Panc1 (cell line): ENCODE data around the gene PAQR4. TPM values are rescaled to one million over a fixed set of nuclear protein-coding genes. Genes with fewer than 3 reads are reported as not detected.

ENCODE experiments used
- ATAC-seq: fragments of 200-7000 bp; cut with Tn5 transposase; 2 replicates; pipeline ENCODE4 v1.9.1; 2020; ENCODE audit warnings: mild to moderate bottlenecking, moderate library complexity
- BruUV-seq: library from RNA; stranded (reverse); fragments of 400-500 nt; replicated peaks from 2 replicates; lab custom pipeline; 2021; lab: Mats Ljungman, UMichigan
- CTCF ChIA-PET: fragments of 300-600 bp; sonication (Branson Sonifier 250); formaldehyde crosslinking; loops from one replicate; lab custom pipeline; 2022; ENCODE audit warnings: antibody characterized with exemption; lab: Charles Lee
- POLR2A ChIA-PET: fragments of 300-600 bp; sonication (Branson Sonifier 250); formaldehyde crosslinking; loops from one replicate; lab custom pipeline; 2022; ENCODE audit warnings: antibody characterized with exemption; lab: Charles Lee
- DNase-seq: peaks from one replicate; pipeline ENCODE4 v3.0.0-alpha.2; 2010; ENCODE audit warnings: low read depth, low spot score
- H3K27ac ChIP-seq: 2 replicates; pipeline ENCODE4 v1.5.1; 2011; ENCODE audit warnings: mild to moderate bottlenecking, low read length, inconsistent platforms
- H3K27me3 ChIP-seq: fragments of 200-500 bp; sonication (Bioruptor generic); 2 replicates; pipeline ENCODE4 v1.6.0; 2014; ENCODE audit warnings: low read length, inconsistent platforms; ENCODE audit not compliant: control insufficient read depth, insufficient read depth
- H3K36me3 ChIP-seq: fragments of 200-500 bp; sonication (Bioruptor generic); 2 replicates; pipeline ENCODE4 v1.5.1; 2014; ENCODE audit warnings: inconsistent platforms, mild to moderate bottlenecking, low read length, moderate library complexity; ENCODE audit not compliant: control insufficient read depth, insufficient read depth
- H3K4me1 ChIP-seq: 2 replicates; pipeline ENCODE4 v1.5.1; 2011; ENCODE audit warnings: inconsistent platforms, mild to moderate bottlenecking, low read length, moderate library complexity; ENCODE audit not compliant: control insufficient read depth, insufficient read depth
- H3K4me3 ChIP-seq, 2 experiments: 2 replicates each; pipeline ENCODE4 v1.5.1; 2011 to 2012; ENCODE audit warnings: low read depth in 2 of 2, low read length in 2 of 2, mild to moderate bottlenecking in 2 of 2, inconsistent platforms in 1 of 2, moderate library complexity in 1 of 2
- H3K9me3 ChIP-seq: fragments of 200-500 bp; sonication (Bioruptor generic); 2 replicates; pipeline ENCODE4 v1.5.1; 2014; ENCODE audit warnings: low read depth, mild to moderate bottlenecking, inconsistent platforms, low read length, moderate library complexity; ENCODE audit not compliant: control insufficient read depth, insufficient read depth
- POLR2AphosphoS5 ChIP-seq: IDR thresholded peaks from 2 replicates; pipeline ENCODE4 v1.6.1; 2012; ENCODE audit warnings: mild to moderate bottlenecking, low read depth, low read length, moderate library complexity
- SIN3A ChIP-seq: IDR thresholded peaks from 2 replicates; pipeline ENCODE4 v1.6.1; 2012; ENCODE audit warnings: low read depth, mild to moderate bottlenecking, low read length, moderate library complexity, borderline replicate concordance; ENCODE audit not compliant: insufficient read depth
- TCF7L2 ChIP-seq: IDR thresholded peaks from 2 replicates; pipeline ENCODE4 v1.6.1; 2011; ENCODE audit warnings: mild to moderate bottlenecking, low read depth, low read length, inconsistent platforms
- in situ Hi-C: cut with HindIII; loops from 2 replicates; pipeline ENCODE4 v1.10.0; 2016; ENCODE audit warnings: low sequenced_read_pairs, low pct_unique_long_range_greater_than_20kb
- intact Hi-C: fragments of 100-400 bp; cut with micrococcal nuclease; formaldehyde crosslinking; loops from one replicate; pipeline ENCODE4 v1.10.0; 2022; ENCODE audit not compliant: unreplicated experiment
- total RNA-seq: library from RNA; stranded (reverse); gene quantifications from one replicate; pipeline ENCODE4 v1.2.1, GENCODE V29; 2021; ENCODE audit not compliant: unreplicated experiment
- TF ChIP-seq, protein P1 (sequence below): fragments of 450-650 bp; IDR thresholded peaks from 2 replicates; pipeline ENCODE4 v1.5.1; 2017; ENCODE audit warnings: mild to moderate bottlenecking
- TF ChIP-seq, protein P2 (sequence below), 2 experiments: IDR thresholded peaks; 2 replicates each; pipeline ENCODE4 v1.6.1; 2011 to 2012; ENCODE audit warnings: low read depth in 2 of 2, control low read depth in 1 of 2, low read length in 1 of 2, mild to moderate bottlenecking in 1 of 2, moderate library complexity in 1 of 2; ENCODE audit not compliant: insufficient read depth in 1 of 2

The PAQR4 gene
- total RNA-seq, 1 experiment from 2014 or later = 51.8 TPM

DNA sequence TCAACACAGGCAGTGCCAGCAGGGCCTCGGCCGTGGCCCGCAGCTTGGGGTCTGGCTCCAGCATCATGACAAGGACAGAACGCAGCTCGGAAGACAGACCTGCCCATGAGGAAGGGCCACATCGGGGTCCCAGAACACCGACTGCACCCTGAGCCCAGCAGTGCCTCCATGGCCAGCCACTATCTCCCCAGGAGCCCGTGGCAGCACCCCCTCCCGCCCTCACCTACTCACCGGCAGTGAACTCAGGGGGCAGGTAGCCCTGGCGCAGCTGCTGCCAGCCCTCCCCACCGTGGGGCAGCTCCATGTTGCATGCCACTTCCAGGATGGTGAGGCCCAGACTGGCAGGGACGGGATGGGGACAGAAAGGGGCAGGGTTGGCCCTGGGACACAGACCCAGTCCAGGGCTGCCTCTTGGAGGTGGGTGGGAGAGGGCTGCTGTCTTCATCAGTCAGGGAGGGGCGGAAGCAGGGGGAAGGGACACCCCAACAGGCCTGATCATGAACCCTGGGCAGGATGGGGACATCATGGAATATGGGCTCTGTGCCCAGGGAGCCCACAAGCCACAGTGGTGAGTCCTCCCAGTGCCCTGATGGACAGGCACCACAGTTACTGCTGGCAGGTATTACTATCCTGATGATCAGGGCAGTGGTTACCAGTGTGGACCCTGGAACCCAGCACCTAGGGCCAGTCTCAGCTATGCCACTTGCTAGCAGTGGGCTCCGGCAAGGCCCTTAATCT lies 5.3 kb downstream of the PAQR4 start:
- in situ Hi-C loops (no loop called here), intact Hi-C loops (no loop called here)
- Histone ChIP-seq H3K27ac (peak overlapping the region; percentile 23; the same call in 1 of the 2 replicates), H3K4me3 (no peak overlapping the region), H3K9me3 (no peaks in the 10 kb centered on the region), H3K4me1 (peaks cover 59% of the 10 kb centered on the region), H3K27me3 (no peaks in the 10 kb centered on the region), H3K36me3 (no peaks in the 10 kb centered on the region)
- BruUV-seq = no TSS peak
- ATAC-seq = no peak
- TF ChIP-seq POLR2AphosphoS5 (0 out of 2 replicates have a peak, but pooled peaks have one; percentile 27), TCF7L2 (no peak)
- no peak for DNase-seq
- POLR2A ChIA-PET = interaction anchor here (0.5 to 0.6 kb wide), 2 partner anchors 203 to 724 kb away, joined by 6 to 15 read pairs; no protein-coding TSS in a partner anchor
- CTCF ChIA-PET = no interaction called here

DNA sequence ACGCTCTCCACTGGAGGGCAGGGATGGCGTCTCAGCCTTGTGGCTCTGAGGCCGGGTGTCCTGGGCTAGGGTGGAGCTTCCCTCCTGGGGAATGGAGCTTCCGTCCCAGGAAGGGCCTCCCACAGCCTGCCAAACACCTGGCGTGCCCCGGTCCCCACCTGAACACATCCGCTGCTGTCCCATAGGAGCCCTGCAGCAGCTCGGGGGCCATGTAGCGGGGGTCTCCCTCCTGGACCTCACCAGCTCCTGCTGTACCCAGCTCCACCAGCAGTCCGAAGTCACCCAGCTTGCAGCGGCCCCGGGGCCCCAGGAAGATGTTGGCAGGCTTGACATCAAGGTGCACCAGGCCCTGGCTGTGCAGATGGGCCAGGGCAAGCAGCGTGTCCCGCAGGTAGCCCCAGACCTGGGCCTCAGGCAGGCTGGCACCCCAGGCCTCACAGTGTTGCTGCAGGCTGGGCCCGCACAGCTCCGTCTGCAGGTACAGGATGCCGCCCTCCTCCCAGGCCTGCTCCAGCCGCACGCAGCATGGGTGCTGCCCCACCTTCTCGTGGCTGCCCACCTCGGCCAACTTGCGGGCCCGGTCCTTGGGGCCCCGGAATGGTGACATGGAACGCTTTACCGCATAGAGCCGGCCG lies 6.1 kb downstream of the PAQR4 start:
- no peak for TF ChIP-seq SIN3A
- TF ChIP-seq POLR2AphosphoS5 = no peak
- TF ChIP-seq, protein P1, sequence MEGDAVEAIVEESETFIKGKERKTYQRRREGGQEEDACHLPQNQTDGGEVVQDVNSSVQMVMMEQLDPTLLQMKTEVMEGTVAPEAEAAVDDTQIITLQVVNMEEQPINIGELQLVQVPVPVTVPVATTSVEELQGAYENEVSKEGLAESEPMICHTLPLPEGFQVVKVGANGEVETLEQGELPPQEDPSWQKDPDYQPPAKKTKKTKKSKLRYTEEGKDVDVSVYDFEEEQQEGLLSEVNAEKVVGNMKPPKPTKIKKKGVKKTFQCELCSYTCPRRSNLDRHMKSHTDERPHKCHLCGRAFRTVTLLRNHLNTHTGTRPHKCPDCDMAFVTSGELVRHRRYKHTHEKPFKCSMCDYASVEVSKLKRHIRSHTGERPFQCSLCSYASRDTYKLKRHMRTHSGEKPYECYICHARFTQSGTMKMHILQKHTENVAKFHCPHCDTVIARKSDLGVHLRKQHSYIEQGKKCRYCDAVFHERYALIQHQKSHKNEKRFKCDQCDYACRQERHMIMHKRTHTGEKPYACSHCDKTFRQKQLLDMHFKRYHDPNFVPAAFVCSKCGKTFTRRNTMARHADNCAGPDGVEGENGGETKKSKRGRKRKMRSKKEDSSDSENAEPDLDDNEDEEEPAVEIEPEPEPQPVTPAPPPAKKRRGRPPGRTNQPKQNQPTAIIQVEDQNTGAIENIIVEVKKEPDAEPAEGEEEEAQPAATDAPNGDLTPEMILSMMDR = no peak
- TF ChIP-seq, protein P2, sequence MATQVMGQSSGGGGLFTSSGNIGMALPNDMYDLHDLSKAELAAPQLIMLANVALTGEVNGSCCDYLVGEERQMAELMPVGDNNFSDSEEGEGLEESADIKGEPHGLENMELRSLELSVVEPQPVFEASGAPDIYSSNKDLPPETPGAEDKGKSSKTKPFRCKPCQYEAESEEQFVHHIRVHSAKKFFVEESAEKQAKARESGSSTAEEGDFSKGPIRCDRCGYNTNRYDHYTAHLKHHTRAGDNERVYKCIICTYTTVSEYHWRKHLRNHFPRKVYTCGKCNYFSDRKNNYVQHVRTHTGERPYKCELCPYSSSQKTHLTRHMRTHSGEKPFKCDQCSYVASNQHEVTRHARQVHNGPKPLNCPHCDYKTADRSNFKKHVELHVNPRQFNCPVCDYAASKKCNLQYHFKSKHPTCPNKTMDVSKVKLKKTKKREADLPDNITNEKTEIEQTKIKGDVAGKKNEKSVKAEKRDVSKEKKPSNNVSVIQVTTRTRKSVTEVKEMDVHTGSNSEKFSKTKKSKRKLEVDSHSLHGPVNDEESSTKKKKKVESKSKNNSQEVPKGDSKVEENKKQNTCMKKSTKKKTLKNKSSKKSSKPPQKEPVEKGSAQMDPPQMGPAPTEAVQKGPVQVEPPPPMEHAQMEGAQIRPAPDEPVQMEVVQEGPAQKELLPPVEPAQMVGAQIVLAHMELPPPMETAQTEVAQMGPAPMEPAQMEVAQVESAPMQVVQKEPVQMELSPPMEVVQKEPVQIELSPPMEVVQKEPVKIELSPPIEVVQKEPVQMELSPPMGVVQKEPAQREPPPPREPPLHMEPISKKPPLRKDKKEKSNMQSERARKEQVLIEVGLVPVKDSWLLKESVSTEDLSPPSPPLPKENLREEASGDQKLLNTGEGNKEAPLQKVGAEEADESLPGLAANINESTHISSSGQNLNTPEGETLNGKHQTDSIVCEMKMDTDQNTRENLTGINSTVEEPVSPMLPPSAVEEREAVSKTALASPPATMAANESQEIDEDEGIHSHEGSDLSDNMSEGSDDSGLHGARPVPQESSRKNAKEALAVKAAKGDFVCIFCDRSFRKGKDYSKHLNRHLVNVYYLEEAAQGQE (IDR thresholded peaks at IDR 0.05; ENCODE audit: insufficient read depth in 1 of 2, low read depth in 2 of 2, low read length in 1 of 2) = no peak
- no peak for TF ChIP-seq TCF7L2
- no peak overlapping the region for H3K27ac ChIP-seq
- CTCF ChIA-PET = interaction anchor here (0.6 kb wide), 1 partner anchor 301 kb away, joined by 3 read pairs; no protein-coding TSS in a partner anchor
- ATAC-seq = no peak
- H3K4me1 ChIP-seq = peaks cover 58% of the 10 kb centered on the region
- no peak for DNase-seq
- in situ Hi-C loops (no loop called here), intact Hi-C loops (no loop called here)
- H3K4me3 ChIP-seq = no peak overlapping the region
- no peaks in the 10 kb centered on the region for H3K27me3 ChIP-seq
- POLR2A ChIA-PET = interaction anchor here (0.6 kb wide), 1 partner anchor 725 kb away, joined by 15 read pairs; no protein-coding TSS in a partner anchor
- peaks cover 2% of the 10 kb centered on the region; the same call in 1 of the 2 replicates for H3K36me3 ChIP-seq
- no TSS peak for BruUV-seq
- H3K9me3 ChIP-seq = no peaks in the 10 kb centered on the region
